Neural cell (in vitro differentiated cells): ENCODE data around the gene ZDHHC14. TPM values are rescaled to one million over a fixed set of nuclear protein-coding genes. Genes with fewer than 3 reads are reported as not detected.

Experiments used
- H2AFZ ChIP-seq: fragments of 200-600, 300-800 bp; sonication (generic), shearing (Covaris generic); 2 replicates; pipeline ENCODE4 v1.6.0; 2014; ENCODE audit warnings: low read depth, mild to moderate bottlenecking, antibody characterized with exemption, low read length, moderate library complexity
- H3F3A ChIP-seq: fragments of 200-600 bp; shearing (Covaris generic); 2 replicates; pipeline ENCODE4 v1.6.1; 2016; ENCODE audit warnings: mild to moderate bottlenecking, moderate library complexity, mixed read lengths, antibody characterized with exemption, low read length; ENCODE audit not compliant: insufficient read depth, poor library complexity, severe bottlenecking
- H3K27ac ChIP-seq: fragments of 200-600, 300-800 bp; sonication (generic), shearing (Covaris generic); 2 replicates; pipeline ENCODE4 v1.5.1; 2014; ENCODE audit warnings: mild to moderate bottlenecking, low read length, moderate library complexity
- H3K27me3 ChIP-seq: fragments of 300-800, 200-600 bp; sonication (generic), shearing (Covaris generic); 2 replicates; pipeline ENCODE4 v1.6.0; 2014; ENCODE audit warnings: mild to moderate bottlenecking, low read depth, low read length, moderate library complexity; ENCODE audit not compliant: insufficient read depth
- H3K36me3 ChIP-seq: fragments of 300-800, 200-600 bp; sonication (generic), shearing (Covaris generic); 2 replicates; pipeline ENCODE4 v1.5.1; 2014; ENCODE audit warnings: mild to moderate bottlenecking, antibody characterized with exemption, low read length, moderate library complexity; ENCODE audit not compliant: insufficient read depth
- H3K4me2 ChIP-seq: fragments of 300-800, 200-600 bp; sonication (generic), shearing (Covaris generic); 2 replicates; pipeline ENCODE4 v1.6.0; 2014; ENCODE audit warnings: mild to moderate bottlenecking, low read length
- H3K4me3 ChIP-seq: fragments of 300-800, 200-600 bp; sonication (generic), shearing (Covaris generic); 2 replicates; pipeline ENCODE4 v1.5.1; 2014; ENCODE audit warnings: mild to moderate bottlenecking, low read length, moderate library complexity
- H3K79me2 ChIP-seq: fragments of 200-600 bp; shearing (Covaris generic); replicated peaks from 2 replicates; pipeline ENCODE4 v1.6.0; 2014; ENCODE audit warnings: mild to moderate bottlenecking, low read length, moderate library complexity; ENCODE audit not compliant: insufficient read depth
- H3K9ac ChIP-seq: fragments of 300-800, 200-600 bp; sonication (generic), shearing (Covaris generic); 2 replicates; pipeline ENCODE4 v1.6.1; 2016; ENCODE audit warnings: mild to moderate bottlenecking, low read length, mixed read lengths
- H3K9me2 ChIP-seq: fragments of 200-600 bp; shearing (Covaris generic); 2 replicates; pipeline ENCODE4 v1.6.1; 2016; ENCODE audit warnings: mild to moderate bottlenecking, low read length, mixed read lengths; ENCODE audit not compliant: insufficient read depth
- H3K9me3 ChIP-seq: fragments of 200-600, 300-800 bp; sonication (generic), shearing (Covaris generic); 2 replicates; pipeline ENCODE4 v1.6.1; 2016; ENCODE audit warnings: mild to moderate bottlenecking, mixed run types, low read length, moderate library complexity, mixed read lengths
- H4K20me1 ChIP-seq: fragments of 200-600 bp; shearing (Covaris generic); 2 replicates; pipeline ENCODE4 v1.6.1; 2016; ENCODE audit warnings: mild to moderate bottlenecking, mixed run types; ENCODE audit not compliant: insufficient read depth
- EP300 ChIP-seq: fragments of 450-650 bp; conservative IDR thresholded peaks from 2 replicates; pipeline ENCODE4 v1.6.1; 2014; ENCODE audit warnings: antibody characterized with exemption, mild to moderate bottlenecking, moderate library complexity; ENCODE audit not compliant: poor library complexity, severe bottlenecking
- EZH2 ChIP-seq: fragments of 200-600, 300-800 bp; shearing (Covaris generic), sonication (generic); IDR thresholded peaks from 2 replicates; pipeline ENCODE4 v1.6.1; 2014; ENCODE audit warnings: antibody characterized with exemption, low read length, borderline replicate concordance, mild to moderate bottlenecking; ENCODE audit not compliant: insufficient read depth, poor library complexity, severe bottlenecking
- MXI1 ChIP-seq: fragments of 450-650 bp; conservative IDR thresholded peaks from 2 replicates; pipeline ENCODE4 v1.6.1; 2014; ENCODE audit warnings: antibody characterized with exemption, mild to moderate bottlenecking; ENCODE audit not compliant: poor library complexity, severe bottlenecking
- POLR2AphosphoS5 ChIP-seq: IDR thresholded peaks from 2 replicates; pipeline ENCODE4 v1.6.1; 2012
- RAD21 ChIP-seq: fragments of 450-650 bp; conservative IDR thresholded peaks from 2 replicates; pipeline ENCODE4 v1.6.1; 2014; ENCODE audit warnings: antibody characterized with exemption, mild to moderate bottlenecking, moderate library complexity
- SMC3 ChIP-seq: fragments of 450-650 bp; conservative IDR thresholded peaks from 2 replicates; pipeline ENCODE4 v1.6.1; 2014; ENCODE audit warnings: antibody characterized with exemption, mild to moderate bottlenecking, moderate library complexity; ENCODE audit not compliant: poor library complexity
- TAF1 ChIP-seq: IDR thresholded peaks from 2 replicates; pipeline ENCODE4 v1.6.1; 2012; ENCODE audit warnings: low read depth
- polyA plus RNA-seq: library from polyadenylated mRNA; depleted of rRNA; stranded (reverse); fragments of >200 nt; gene quantifications from 2 replicates; pipeline ENCODE4 v1.2.3, GENCODE V29; 2014
- TF ChIP-seq, protein P1 (sequence below): fragments of 450-650 bp; IDR thresholded peaks from 2 replicates; pipeline ENCODE4 v1.5.1; 2014; ENCODE audit warnings: antibody characterized with exemption, mild to moderate bottlenecking, moderate library complexity; ENCODE audit not compliant: poor library complexity, severe bottlenecking
- TF ChIP-seq, protein P2 (sequence below): IDR thresholded peaks from 2 replicates; pipeline ENCODE4 v1.6.1; 2012; ENCODE audit warnings: borderline replicate concordance

The ZDHHC14 gene
- polyA plus RNA-seq, 1 donor from 2014 or later = 4.1 TPM

- no peak overlapping the region for H2AFZ ChIP-seq
- H3K4me2 ChIP-seq = no peak overlapping the region
- no peaks in the 10 kb centered on the region for H3K36me3 ChIP-seq
- H3K9ac ChIP-seq = no peak overlapping the region
- no peak overlapping the region for H3K4me3 ChIP-seq
- H3K27ac ChIP-seq = no peak overlapping the region
- no peaks in the 10 kb centered on the region for H4K20me1 ChIP-seq
- no peaks in the 10 kb centered on the region for H3K9me2 ChIP-seq
- H3K27me3 ChIP-seq = no peaks in the 10 kb centered on the region
- TF ChIP-seq SMC3 = no peak
- no peak for TF ChIP-seq EP300
- TF ChIP-seq, protein P1, sequence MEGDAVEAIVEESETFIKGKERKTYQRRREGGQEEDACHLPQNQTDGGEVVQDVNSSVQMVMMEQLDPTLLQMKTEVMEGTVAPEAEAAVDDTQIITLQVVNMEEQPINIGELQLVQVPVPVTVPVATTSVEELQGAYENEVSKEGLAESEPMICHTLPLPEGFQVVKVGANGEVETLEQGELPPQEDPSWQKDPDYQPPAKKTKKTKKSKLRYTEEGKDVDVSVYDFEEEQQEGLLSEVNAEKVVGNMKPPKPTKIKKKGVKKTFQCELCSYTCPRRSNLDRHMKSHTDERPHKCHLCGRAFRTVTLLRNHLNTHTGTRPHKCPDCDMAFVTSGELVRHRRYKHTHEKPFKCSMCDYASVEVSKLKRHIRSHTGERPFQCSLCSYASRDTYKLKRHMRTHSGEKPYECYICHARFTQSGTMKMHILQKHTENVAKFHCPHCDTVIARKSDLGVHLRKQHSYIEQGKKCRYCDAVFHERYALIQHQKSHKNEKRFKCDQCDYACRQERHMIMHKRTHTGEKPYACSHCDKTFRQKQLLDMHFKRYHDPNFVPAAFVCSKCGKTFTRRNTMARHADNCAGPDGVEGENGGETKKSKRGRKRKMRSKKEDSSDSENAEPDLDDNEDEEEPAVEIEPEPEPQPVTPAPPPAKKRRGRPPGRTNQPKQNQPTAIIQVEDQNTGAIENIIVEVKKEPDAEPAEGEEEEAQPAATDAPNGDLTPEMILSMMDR = no peak
- TF ChIP-seq, protein P2, sequence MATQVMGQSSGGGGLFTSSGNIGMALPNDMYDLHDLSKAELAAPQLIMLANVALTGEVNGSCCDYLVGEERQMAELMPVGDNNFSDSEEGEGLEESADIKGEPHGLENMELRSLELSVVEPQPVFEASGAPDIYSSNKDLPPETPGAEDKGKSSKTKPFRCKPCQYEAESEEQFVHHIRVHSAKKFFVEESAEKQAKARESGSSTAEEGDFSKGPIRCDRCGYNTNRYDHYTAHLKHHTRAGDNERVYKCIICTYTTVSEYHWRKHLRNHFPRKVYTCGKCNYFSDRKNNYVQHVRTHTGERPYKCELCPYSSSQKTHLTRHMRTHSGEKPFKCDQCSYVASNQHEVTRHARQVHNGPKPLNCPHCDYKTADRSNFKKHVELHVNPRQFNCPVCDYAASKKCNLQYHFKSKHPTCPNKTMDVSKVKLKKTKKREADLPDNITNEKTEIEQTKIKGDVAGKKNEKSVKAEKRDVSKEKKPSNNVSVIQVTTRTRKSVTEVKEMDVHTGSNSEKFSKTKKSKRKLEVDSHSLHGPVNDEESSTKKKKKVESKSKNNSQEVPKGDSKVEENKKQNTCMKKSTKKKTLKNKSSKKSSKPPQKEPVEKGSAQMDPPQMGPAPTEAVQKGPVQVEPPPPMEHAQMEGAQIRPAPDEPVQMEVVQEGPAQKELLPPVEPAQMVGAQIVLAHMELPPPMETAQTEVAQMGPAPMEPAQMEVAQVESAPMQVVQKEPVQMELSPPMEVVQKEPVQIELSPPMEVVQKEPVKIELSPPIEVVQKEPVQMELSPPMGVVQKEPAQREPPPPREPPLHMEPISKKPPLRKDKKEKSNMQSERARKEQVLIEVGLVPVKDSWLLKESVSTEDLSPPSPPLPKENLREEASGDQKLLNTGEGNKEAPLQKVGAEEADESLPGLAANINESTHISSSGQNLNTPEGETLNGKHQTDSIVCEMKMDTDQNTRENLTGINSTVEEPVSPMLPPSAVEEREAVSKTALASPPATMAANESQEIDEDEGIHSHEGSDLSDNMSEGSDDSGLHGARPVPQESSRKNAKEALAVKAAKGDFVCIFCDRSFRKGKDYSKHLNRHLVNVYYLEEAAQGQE = no peak
- no peak for TF ChIP-seq RAD21
- TF ChIP-seq POLR2AphosphoS5 = no peak
- no peak for TF ChIP-seq EZH2
- no peak for TF ChIP-seq TAF1
- TF ChIP-seq MXI1 = no peak
- H3K9me3 ChIP-seq = peaks cover 10% of the 10 kb centered on the region
- H3F3A ChIP-seq = no peaks in the 10 kb centered on the region
- no peaks in the 10 kb centered on the region for H3K79me2 ChIP-seq
These were observed 39.5 kb downstream of the ZDHHC14 start for GRCh38 chr6:157420497-157420896.

- no peaks in the 10 kb centered on the region for H3K9me2 ChIP-seq
- H3K79me2 ChIP-seq = no peaks in the 10 kb centered on the region
- H3K9ac ChIP-seq = no peak overlapping the region
- H2AFZ ChIP-seq = no peak overlapping the region
- no peak overlapping the region for H3K4me3 ChIP-seq
- H3K27ac ChIP-seq = no peak overlapping the region
- H3K27me3 ChIP-seq = no peaks in the 10 kb centered on the region
- TF ChIP-seq SMC3 (no peak), EP300 (no peak), EZH2 (no peak), POLR2AphosphoS5 (no peak), TAF1 (no peak), MXI1 (no peak), RAD21 (no peak)
- TF ChIP-seq, protein P2 = no peak
- TF ChIP-seq, protein P1 = no peak
- no peaks in the 10 kb centered on the region for H4K20me1 ChIP-seq
- H3K9me3 ChIP-seq = peaks cover 3% of the 10 kb centered on the region
- no peak overlapping the region for H3K4me2 ChIP-seq
- H3K36me3 ChIP-seq = no peaks in the 10 kb centered on the region
- H3F3A ChIP-seq = no peaks in the 10 kb centered on the region
These were observed 43.6 kb downstream of the ZDHHC14 start for GRCh38 chr6:157424491-157425020.
